Measurements from ENCODE around the gene PRRX1.

PRRX1 gene

DNA sequence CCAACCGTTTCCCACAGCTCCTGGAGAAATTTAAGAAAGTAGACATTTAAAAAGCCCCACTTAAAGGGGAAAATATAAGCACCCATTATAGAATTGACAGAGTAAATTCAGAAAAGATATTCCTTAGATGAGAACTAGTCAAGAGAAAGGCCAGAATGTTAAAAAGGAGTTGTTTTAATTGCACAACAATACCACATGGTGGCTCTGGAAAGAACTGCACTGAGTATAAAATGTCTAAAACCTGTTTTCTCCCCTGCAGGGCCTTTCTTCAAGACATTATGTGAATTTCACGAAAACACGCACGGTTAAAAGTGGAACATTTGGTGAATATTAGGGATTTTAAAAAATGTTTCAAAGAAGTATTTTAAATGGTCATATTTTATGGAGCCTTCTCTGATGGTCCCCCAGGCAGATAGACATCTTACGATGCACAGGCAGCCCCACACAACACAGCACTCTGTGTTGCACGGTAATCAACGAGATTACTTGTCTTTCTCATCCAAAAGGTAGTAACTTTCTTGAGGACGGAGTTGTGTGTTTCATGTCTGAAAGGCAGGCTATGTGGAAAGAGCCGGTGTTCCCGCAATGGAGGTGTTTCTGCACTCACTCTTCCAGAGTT lies 101.9 kb downstream of the PRRX1 start:
- no peak for DNase-seq (ENCODE audit: low read depth, low spot score)

DNA sequence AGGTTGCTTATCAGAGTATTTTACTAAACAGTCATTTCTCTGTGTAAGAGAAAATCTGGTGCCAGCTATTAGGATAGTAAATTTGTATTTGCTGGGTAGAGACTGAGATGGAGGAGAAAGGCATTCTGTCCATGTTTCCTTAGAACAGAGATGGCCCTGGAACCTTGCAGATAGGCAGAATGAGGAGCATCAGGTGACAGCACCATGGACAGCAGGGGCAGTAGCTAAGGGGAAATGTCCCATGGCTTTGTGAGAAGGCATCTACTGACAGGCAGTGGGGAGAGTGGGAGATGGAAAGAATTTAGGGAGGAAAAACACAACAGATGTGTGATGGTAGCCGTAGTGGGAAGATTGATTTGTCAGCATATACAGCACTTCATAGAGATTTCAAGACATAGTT lies 105.0 kb downstream of the PRRX1 start:
- no peak for DNase-seq (ENCODE audit: low read depth, low spot score)

DNA sequence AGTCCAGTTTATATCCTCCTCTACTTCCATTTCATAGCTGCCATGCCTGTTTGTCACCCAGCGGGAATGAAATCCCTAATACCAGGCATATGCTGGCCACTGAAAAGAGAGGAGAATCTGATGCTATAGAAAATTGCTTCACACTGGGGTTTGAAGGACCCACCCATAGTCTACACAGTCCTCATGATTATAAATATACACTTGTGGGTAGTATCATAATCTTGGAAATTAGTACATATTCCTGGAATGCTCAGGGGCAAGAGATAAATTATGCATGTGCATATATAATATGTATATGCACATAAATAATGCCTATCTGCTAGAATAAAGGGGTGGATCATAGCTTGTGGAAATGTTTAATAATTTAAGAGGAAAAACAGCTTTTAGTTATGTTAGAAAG lies 105.8 kb downstream of the PRRX1 start:
- DNase-seq (ENCODE audit: low read depth, low spot score), result no peak

- no peak for DNase-seq (ENCODE audit: low read depth, low spot score)
These were observed 106.3 kb downstream of the PRRX1 start for GRCh38 chr1:170770254-170770653.

DNA sequence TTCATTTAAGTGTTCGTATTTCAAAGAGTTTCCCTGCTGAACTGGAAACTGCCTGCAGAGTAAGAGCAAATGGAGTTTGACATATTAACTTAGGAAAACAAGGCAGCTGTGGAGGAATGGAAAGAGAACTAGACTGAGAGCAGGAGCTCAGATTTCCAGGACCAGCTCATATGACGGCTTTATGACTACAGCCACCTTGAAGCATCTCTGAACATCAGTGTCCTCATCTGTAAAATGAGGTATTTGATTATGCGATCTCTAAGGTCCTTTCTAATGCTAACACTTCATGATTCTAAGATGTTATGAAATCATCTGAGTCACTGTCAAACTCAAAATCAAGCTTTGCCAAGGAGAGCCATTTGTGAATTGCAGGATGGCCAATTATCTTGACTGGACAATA lies 112.3 kb downstream of the PRRX1 start:
- no peak for DNase-seq (ENCODE audit: low read depth, low spot score)

DNA sequence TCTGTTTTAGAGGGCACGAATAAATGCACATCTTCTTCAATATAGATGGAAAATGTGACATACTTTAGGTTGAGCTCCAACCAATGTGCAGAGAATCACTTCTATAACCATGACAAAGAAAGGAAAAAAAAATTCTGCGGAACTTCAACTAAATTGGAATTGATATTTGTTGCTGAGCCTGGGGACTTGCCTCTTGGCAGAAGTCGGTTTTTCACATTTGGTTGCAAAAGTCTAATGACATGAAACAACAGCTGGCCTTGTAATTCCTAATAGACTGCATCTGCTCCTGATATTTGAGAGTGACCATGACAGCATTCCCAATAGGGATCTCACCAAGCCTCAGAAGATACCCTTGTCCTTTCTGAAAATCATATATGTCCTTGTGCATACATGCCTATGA lies 112.8 kb downstream of the PRRX1 start:
- DNase-seq (ENCODE audit: low read depth, low spot score), result no peak
